ENCODE measurements around the gene CHST14.

The CHST14 gene

DNA sequence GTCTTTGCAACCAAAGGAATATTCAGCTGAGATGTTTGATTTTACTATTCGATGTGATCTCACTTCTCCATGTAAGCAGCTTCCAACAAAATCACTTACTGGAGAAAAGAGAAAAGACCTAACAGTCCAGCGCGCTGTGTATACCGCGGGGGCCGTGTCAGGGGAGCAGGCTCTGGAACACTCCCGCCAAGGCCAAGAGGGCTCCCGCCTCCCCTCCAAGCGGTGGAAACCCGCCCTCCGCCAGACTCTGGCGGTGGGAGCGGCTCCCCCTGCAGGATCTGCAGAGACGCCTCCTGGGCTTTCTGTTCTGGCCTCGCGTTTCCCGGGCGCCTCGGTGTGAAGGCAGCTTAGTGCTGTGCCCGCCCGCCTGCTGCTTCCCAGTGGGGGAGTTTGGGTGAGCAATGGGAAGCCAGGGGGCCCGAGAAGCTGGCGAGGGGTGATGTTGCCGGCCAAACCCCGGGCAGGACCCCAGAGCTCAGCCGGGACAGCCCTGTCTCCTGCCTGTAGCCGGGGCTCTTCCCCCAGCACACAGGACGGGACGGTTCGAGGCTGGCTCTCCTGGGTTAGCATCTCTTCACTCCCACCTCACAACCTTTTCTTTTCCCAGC, 36.3 kb downstream of the CHST14 start:
- TF ChIP-seq, protein P1, sequence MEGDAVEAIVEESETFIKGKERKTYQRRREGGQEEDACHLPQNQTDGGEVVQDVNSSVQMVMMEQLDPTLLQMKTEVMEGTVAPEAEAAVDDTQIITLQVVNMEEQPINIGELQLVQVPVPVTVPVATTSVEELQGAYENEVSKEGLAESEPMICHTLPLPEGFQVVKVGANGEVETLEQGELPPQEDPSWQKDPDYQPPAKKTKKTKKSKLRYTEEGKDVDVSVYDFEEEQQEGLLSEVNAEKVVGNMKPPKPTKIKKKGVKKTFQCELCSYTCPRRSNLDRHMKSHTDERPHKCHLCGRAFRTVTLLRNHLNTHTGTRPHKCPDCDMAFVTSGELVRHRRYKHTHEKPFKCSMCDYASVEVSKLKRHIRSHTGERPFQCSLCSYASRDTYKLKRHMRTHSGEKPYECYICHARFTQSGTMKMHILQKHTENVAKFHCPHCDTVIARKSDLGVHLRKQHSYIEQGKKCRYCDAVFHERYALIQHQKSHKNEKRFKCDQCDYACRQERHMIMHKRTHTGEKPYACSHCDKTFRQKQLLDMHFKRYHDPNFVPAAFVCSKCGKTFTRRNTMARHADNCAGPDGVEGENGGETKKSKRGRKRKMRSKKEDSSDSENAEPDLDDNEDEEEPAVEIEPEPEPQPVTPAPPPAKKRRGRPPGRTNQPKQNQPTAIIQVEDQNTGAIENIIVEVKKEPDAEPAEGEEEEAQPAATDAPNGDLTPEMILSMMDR (IDR thresholded peaks at IDR 0.05) = no peak

DNA sequence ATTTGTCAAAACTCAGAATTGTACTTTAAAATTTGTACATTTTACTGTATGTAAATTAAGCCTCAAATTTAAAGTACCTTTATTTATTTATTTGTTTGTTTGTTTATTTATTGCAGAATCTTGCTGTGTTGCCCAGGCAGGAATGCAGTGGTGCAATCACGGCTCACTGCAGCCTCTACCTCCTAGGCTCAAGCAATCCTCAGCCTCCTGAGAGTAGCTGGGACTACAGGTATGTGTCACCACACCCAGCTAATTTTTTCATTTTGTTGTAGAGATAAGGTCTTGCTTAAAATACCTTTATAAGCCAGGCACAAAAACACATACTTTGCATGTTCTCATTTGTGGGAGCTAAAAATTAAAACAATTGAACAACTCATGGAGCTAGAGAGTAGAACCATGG, 37.4 kb downstream of the CHST14 start:
- TF ChIP-seq, protein P1 (IDR thresholded peaks at IDR 0.05) = no peak

DNA sequence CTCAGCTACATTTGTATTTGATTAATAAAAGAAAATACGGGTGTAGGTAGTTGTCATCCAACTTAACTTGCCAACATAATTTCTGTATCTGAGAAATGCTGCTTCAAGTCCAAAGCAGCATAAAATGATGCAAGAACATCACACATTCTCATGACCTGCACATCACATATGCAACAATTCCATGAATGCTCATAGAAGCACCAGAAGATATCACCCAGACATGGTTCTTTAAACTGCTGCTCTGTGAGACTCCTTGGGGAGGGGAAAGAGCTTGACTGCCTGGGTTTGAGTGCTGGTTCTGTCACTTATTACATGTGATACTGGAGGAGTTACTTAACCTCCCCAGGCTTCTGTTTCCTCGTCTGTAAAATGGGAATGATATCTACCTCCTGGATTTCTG, 39.4 kb downstream of the CHST14 start:
- TF ChIP-seq, protein P1 (IDR thresholded peaks at IDR 0.05) = no peak

DNA sequence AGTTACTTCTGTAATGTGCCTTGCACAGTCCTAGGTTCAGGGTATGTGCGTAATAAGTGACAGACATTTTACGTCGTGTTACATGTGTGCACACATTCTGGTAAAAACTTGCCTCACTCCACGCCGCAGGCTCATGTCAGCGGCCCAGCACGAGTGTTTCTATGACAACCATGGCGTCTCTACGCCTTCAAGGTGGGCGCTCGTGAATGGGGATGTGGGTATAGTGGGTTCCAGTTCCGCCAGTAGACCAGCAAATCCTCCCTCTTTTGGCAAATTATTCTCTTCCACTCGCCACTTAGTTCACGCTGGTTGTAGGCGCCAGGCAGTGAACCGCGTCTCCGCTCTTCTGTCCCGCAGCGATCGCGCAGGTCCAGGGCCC, 40.3 kb downstream of the CHST14 start:
- TF ChIP-seq, protein P1 (IDR thresholded peaks at IDR 0.05) = no peak

DNA sequence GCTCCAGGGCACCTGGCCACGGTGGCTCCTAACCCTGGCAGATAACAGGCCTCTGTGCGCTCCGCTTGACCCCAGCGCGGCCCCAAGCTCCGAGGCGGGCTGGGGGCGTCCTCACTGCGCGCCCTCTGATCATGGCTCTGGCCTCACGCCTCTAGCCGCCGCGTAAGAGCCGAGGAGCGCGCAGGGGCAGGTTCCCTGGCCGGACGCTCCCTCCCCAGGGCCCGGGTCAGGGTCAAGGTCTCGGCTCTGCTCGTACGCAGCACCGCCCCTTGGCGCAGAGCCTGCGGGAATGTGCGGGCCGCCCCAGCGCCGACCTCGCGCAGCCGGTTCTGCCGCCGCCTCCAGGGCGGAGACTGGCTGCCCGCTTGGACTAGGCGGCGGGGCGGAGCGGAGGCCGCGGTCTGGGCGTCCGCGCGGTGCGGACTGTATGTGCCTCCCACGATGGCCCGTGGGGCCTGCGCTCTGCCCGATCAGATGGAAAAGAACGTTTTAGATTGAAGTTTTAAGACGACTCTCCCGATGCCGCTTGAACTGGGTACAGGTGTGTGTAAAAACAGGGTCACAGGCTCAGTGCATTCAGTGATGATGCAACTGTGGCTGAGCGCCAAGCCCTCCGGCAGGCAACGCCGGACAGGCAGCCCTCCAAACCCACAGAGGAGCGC, 40.8 kb downstream of the CHST14 start:
- TF ChIP-seq, protein P1 (IDR thresholded peaks at IDR 0.05) = no peak

DNA sequence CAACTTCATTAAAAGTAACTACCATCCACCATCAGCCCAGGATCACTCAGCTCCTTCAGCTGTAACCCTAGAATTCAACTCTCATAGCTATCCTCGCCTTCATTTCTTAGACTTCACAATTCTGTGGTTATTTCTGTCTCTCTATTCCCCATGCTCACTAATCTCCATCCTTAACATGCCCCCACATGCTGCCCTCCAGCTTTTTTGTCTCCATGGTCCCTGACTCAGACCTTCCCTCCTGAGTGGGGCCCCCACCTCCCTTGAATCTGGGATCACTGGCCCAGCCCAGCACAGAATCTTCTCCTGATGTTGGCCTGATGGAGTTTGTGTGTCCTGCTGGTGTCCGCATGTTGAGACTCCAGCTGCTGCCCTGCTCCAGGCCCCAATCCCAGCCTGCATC, 41.7 kb downstream of the CHST14 start:
- TF ChIP-seq, protein P1 (IDR thresholded peaks at IDR 0.05) = no peak

DNA sequence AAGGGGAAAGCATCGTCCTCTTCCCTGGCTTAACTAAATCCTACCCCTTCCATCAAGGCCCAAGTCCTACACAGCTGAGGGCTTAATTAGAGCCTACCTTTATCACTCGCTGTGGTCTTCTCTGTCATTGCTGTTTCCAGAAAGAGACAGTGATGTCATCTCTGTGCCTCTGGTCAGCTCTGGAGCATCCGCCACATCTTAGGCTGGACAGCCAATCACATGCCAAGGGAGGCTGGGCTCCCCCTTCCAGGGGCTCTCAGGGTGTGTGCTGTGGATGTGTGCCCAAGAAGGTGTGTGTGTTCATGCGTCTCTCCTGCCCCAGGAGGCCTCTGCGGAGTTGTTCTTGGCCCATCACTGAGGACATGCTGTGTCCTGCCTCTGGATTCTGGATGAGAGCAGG, 42.8 kb downstream of the CHST14 start:
- TF ChIP-seq, protein P1 (IDR thresholded peaks at IDR 0.05) = no peak
